H1 (cell line): Measurements from ENCODE around the gene NAPA. TPM values are rescaled to one million over a fixed set of nuclear protein-coding genes. Genes with fewer than 3 reads are reported as not detected.
A peak's percentile ranks its signal among the peaks of the same experiment; 100 is the strongest.

ENCODE experiments used
- CTCF ChIA-PET: fragments of 300-600 bp; sonication (Branson Sonifier 250); formaldehyde crosslinking; loops from one replicate; lab custom pipeline; 2021; ENCODE audit not compliant: partially characterized antibody; lab: Charles Lee
- POLR2A ChIA-PET: fragments of 300-600 bp; sonication (Branson Sonifier 250); formaldehyde crosslinking; loops from one replicate; lab custom pipeline; 2021; ENCODE audit warnings: inconsistent platforms; ENCODE audit not compliant: partially characterized antibody; lab: Charles Lee
- DNase-seq, 2 experiments: peaks; one replicate each; pipeline versions ENCODE4 v3.0.0 to v3.0.0-alpha.2; 2010 to 2022; ENCODE audit warnings: low spot score in 2 of 2, low read depth in 1 of 2, mixed read lengths in 1 of 2
- FAIRE-seq: peaks from 2 replicates; lab custom pipeline; 2011; peaks lifted over from hg19 to GRCh38; lab: Jason Lieb, UNC
- H2AFZ ChIP-seq: 2 replicates; pipeline ENCODE4 v1.8.1; 2012; ENCODE audit warnings: low read length, inconsistent platforms
- H2AK5ac ChIP-seq: 2 replicates; pipeline ENCODE4 v1.6.1; 2013; ENCODE audit warnings: low read depth, low read length
- H2BK120ac ChIP-seq: replicated peaks from 2 replicates; pipeline ENCODE3; 2013; ENCODE audit warnings: low read depth, low read length, inconsistent platforms
- H2BK12ac ChIP-seq: 2 replicates; pipeline ENCODE4 v1.6.1; 2013; ENCODE audit warnings: low read depth, low read length
- H2BK15ac ChIP-seq: 2 replicates; pipeline ENCODE4 v1.6.1; 2013; ENCODE audit warnings: low read length
- H2BK20ac ChIP-seq: 2 replicates; pipeline ENCODE4 v1.6.1; 2013; ENCODE audit warnings: low read length
- H2BK5ac ChIP-seq: 2 replicates; pipeline ENCODE4 v1.6.1; 2013; ENCODE audit warnings: low read depth, low read length
- H3K14ac ChIP-seq: 2 replicates; pipeline ENCODE4 v1.6.1; 2013; ENCODE audit warnings: inconsistent platforms; ENCODE audit not compliant: insufficient read length
- H3K18ac ChIP-seq: 2 replicates; pipeline ENCODE4 v1.6.1; 2013; ENCODE audit warnings: low read length; ENCODE audit errors: extremely low read depth
- H3K23ac ChIP-seq: 2 replicates; pipeline ENCODE4 v1.6.1; 2013; ENCODE audit warnings: inconsistent platforms; ENCODE audit not compliant: insufficient read length
- H3K23me2 ChIP-seq: 2 replicates; pipeline ENCODE4 v1.6.1; 2013; ENCODE audit warnings: low read depth, low read length
- H3K27ac ChIP-seq: 2 replicates; pipeline ENCODE4 v1.6.1; 2011; ENCODE audit warnings: low read depth, low read length, inconsistent platforms
- H3K27me3 ChIP-seq, 4 experiments: replicated peaks in 1 of 4; 1 replicate in 1 of 4; 2 replicates in 3 of 4; pipeline versions ENCODE4 v1.6.1 to v1.8.1; 2011 to 2013; ENCODE audit warnings: low read length in 3 of 4, mild to moderate bottlenecking in 3 of 4, inconsistent platforms in 2 of 4, mixed read lengths in 2 of 4, moderate library complexity in 1 of 4; ENCODE audit not compliant: control insufficient read depth in 3 of 4, insufficient read depth in 3 of 4; ENCODE audit errors: extremely low read depth in 1 of 4
- H3K36me3 ChIP-seq, 4 experiments: 2 replicates each; pipeline versions ENCODE4 v1.6.1 to v1.8.1; 2011 to 2013; ENCODE audit warnings: mild to moderate bottlenecking in 4 of 4, low read length in 3 of 4, moderate library complexity in 2 of 4, control low read depth in 1 of 4, inconsistent platforms in 1 of 4; ENCODE audit not compliant: insufficient read depth in 4 of 4, control insufficient read depth in 2 of 4
- H3K4ac ChIP-seq: replicated peaks from 2 replicates; pipeline ENCODE3; 2013; ENCODE audit warnings: low read length, low read depth, mixed read lengths, inconsistent platforms; ENCODE audit not compliant: insufficient read length
- H3K4me1 ChIP-seq, 4 experiments: replicated peaks in 1 of 4; 1 replicate in 1 of 4; 2 replicates in 3 of 4; pipeline versions ENCODE4 v1.6.1 to v1.8.1; 2011 to 2013; ENCODE audit warnings: low read length in 3 of 4, inconsistent platforms in 2 of 4, mixed read lengths in 1 of 4; ENCODE audit not compliant: insufficient read depth in 4 of 4, control insufficient read depth in 3 of 4
- H3K4me2 ChIP-seq, 2 experiments: 2 replicates each; pipeline versions ENCODE4 v1.6.1 to v1.8.1; 2011 to 2013; ENCODE audit warnings: low read depth in 2 of 2, low read length in 2 of 2, control low read depth in 1 of 2, inconsistent platforms in 1 of 2, mild to moderate bottlenecking in 1 of 2; ENCODE audit not compliant: insufficient read depth in 1 of 2
- H3K4me3 ChIP-seq, 4 experiments: fragments of 200-600, 300-600 bp in 1 of 4; sonication (generic), shearing (Covaris generic), sonication (Bioruptor Twin) in 1 of 4; 2 replicates each; pipeline versions ENCODE4 v1.5.1 to v1.8.1; 2011 to 2016; ENCODE audit warnings: low read length in 4 of 4, low read depth in 3 of 4, control low read depth in 2 of 4, inconsistent platforms in 2 of 4, mild to moderate bottlenecking in 2 of 4, mixed read lengths in 1 of 4, moderate library complexity in 1 of 4; ENCODE audit not compliant: insufficient read depth in 2 of 4; ENCODE audit errors: extremely low read depth in 1 of 4
- H3K56ac ChIP-seq: replicated peaks from 2 replicates; pipeline ENCODE3; 2013; ENCODE audit warnings: low read depth, mild to moderate bottlenecking, mixed read lengths, low read length, inconsistent platforms; ENCODE audit not compliant: insufficient read length
- H3K79me1 ChIP-seq: 2 replicates; pipeline ENCODE4 v1.6.1; 2013; ENCODE audit warnings: low read depth, low read length, control low read depth
- H3K79me2 ChIP-seq, 2 experiments: 2 replicates each; pipeline versions ENCODE4 v1.6.1 to v1.8.1; 2012 to 2013; ENCODE audit warnings: low read length in 2 of 2, mild to moderate bottlenecking in 2 of 2, inconsistent platforms in 1 of 2; ENCODE audit not compliant: insufficient read depth in 2 of 2, control insufficient read depth in 1 of 2
- H3K9ac ChIP-seq, 4 experiments: replicated peaks in 1 of 4; 1 replicate in 1 of 4; 2 replicates in 3 of 4; pipeline versions ENCODE4 v1.6.1 to v1.8.1; 2011 to 2013; ENCODE audit warnings: low read depth in 3 of 4, low read length in 3 of 4, control low read depth in 2 of 4, mild to moderate bottlenecking in 2 of 4, moderate library complexity in 2 of 4, inconsistent platforms in 1 of 4; ENCODE audit errors: extremely low read depth in 1 of 4
- H3K9me3 ChIP-seq, 2 experiments: 2 replicates each; pipeline versions ENCODE4 v1.6.1 to v1.8.1; 2012 to 2013; ENCODE audit warnings: mild to moderate bottlenecking in 2 of 2, moderate library complexity in 2 of 2, control low read depth in 1 of 2, inconsistent platforms in 1 of 2, low read depth in 1 of 2, low read length in 1 of 2, mixed read lengths in 1 of 2; ENCODE audit not compliant: insufficient read depth in 2 of 2
- H4K20me1 ChIP-seq, 2 experiments: replicated peaks in 1 of 2; 2 replicates each; pipeline versions ENCODE3 to v1.8.1; 2011 to 2013; ENCODE audit warnings: inconsistent platforms in 2 of 2, low read length in 2 of 2, mild to moderate bottlenecking in 1 of 2; ENCODE audit not compliant: insufficient read depth in 2 of 2, control insufficient read depth in 1 of 2
- H4K5ac ChIP-seq: 2 replicates; pipeline ENCODE4 v1.6.1; 2013; ENCODE audit warnings: low read length, low read depth, mixed read lengths, inconsistent platforms; ENCODE audit not compliant: insufficient read length
- H4K8ac ChIP-seq: 2 replicates; pipeline ENCODE4 v1.8.0; 2013; ENCODE audit warnings: mild to moderate bottlenecking, moderate library complexity, low read length, inconsistent platforms; ENCODE audit not compliant: insufficient read depth; ENCODE audit errors: extremely low read depth
- H4K91ac ChIP-seq: replicated peaks from 2 replicates; pipeline ENCODE3; 2013; ENCODE audit warnings: low read length, mixed read lengths, inconsistent platforms; ENCODE audit not compliant: insufficient read length
- KDM1A ChIP-seq: fragments of 200-600, 300-600 bp; sonication (generic); IDR thresholded peaks from 2 replicates; pipeline ENCODE4 v1.7.1; 2016; ENCODE audit warnings: mild to moderate bottlenecking, low read length, borderline replicate concordance
- WGBS, 2 experiments: shearing (Covaris generic) in 1 of 2; methylation state at CpG; one replicate each; pipeline versions ENCODE4 v1.1.6 to v1.1.7; 2013 to 2015; ENCODE audit warnings: low lambda C conversion rate in 2 of 2, mixed read lengths in 2 of 2, inconsistent platforms in 1 of 2, low coverage in 1 of 2, missing lambda C conversion rate in 1 of 2; ENCODE audit not compliant: insufficient replicate concordance in 2 of 2, insufficient coverage in 1 of 2, insufficient read length in 1 of 2; ENCODE audit errors: extremely low coverage in 1 of 2, missing lambda C conversion rate in 1 of 2; 5-methylcytosine and 5-hydroxymethylcytosine counted together
- polyA plus RNA-seq, 7 experiments: library from polyadenylated mRNA; depleted of rRNA in 3 of 7; stranded (reverse) in 5 of 7; unstranded in 2 of 7; fragments of >200 nt in 5 of 7; fragments of 200-250 nt in 2 of 7; gene quantifications; 1 replicate in 5 of 7; 2 replicates in 1 of 7; 4 replicates in 1 of 7; pipeline versions ENCODE4 v1.2.1 to v1.2.3, GENCODE V29; 2011 to 2013; ENCODE audit warnings: missing spikeins in 2 of 7, mixed read lengths in 2 of 7
- total RNA-seq: library from RNA; stranded (reverse); fragmentation: NEBNext Ultra II Directional; extraction: Animal tissue kit (Norgen Biotek cat#: 25700); gene quantifications from 2 replicates; pipeline ENCODE4 v1.2.1, GENCODE V29; 2021
- TF ChIP-seq, protein P1 (sequence below): IDR thresholded peaks from 2 replicates; pipeline ENCODE4 v1.6.1; 2012; ENCODE audit warnings: low read length, inconsistent platforms

Gene NAPA
- total and polyA plus RNA-seq, 2 of the 8 experiments (the other 6 are each of a cell fraction or from before 2014, with no cell fraction given): 58.5 to 78.2 TPM

DNA sequence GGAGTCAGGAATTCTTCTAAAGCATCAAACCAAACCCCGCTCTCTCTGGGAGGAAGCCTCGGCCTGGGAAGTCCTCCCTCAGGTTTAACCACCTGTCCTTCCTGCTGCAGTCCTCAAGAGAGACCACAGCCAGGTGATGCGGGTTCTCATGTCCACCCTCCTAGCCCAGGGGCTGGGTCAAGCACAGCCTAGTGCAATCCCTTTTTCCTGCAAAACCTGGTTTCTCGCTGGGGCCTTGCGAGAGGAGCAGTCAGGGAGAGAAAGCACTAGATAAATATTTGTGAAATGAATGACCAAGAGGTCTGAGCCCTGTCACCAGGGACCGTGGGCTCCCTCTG lies 45.5 kb downstream of the NAPA start:
- Histone ChIP-seq H2BK15ac (no peak overlapping the region), H3K27ac (no peak overlapping the region), H2AFZ (no peak overlapping the region), H2BK20ac (peak overlapping the region; percentile 61; the same call in 1 of the 2 replicates), H3K4me2 (peak overlapping the region; percentile 50 to 83; a peak in 3 of 4 replicates), H2BK12ac (no peak overlapping the region), H3K9me3 (no peaks in the 10 kb centered on the region), H4K8ac (no peak overlapping the region), H3K4me3 (no peak overlapping the region), H3K23me2 (peaks cover 7% of the 10 kb centered on the region; the same call in 1 of the 2 replicates), H3K79me1 (no peaks in the 10 kb centered on the region), H3K56ac (no peak overlapping the region), H3K27me3 (peaks cover 0 to 5% (median 3%) of the 10 kb centered on the region in 4 experiments; a peak in 3 of 7 replicates), H3K4ac (no peak overlapping the region), H3K23ac (no peak overlapping the region), H3K18ac (no peak overlapping the region; the same call in 1 of the 2 replicates), H4K91ac (no peak overlapping the region), H4K20me1 (no peaks in the 10 kb centered on the region), H2AK5ac (no peak overlapping the region; the same call in 1 of the 2 replicates), H3K14ac (no peak overlapping the region), H3K4me1 (peaks cover 4 to 33% (median 18%) of the 10 kb centered on the region in 4 experiments), H4K5ac (no peak overlapping the region), H2BK5ac (no peak overlapping the region; the same call in 1 of the 2 replicates), H3K36me3 (no peaks in the 10 kb centered on the region), H3K9ac (no peak overlapping the region), H2BK120ac (no peak overlapping the region), H3K79me2 (no peaks in the 10 kb centered on the region)
- FAIRE-seq (no peak), DNase-seq (no peak)
- TF ChIP-seq KDM1A: 0 out of 2 replicates have a peak, but pooled peaks have one; percentile 54
- TF ChIP-seq, protein P1, sequence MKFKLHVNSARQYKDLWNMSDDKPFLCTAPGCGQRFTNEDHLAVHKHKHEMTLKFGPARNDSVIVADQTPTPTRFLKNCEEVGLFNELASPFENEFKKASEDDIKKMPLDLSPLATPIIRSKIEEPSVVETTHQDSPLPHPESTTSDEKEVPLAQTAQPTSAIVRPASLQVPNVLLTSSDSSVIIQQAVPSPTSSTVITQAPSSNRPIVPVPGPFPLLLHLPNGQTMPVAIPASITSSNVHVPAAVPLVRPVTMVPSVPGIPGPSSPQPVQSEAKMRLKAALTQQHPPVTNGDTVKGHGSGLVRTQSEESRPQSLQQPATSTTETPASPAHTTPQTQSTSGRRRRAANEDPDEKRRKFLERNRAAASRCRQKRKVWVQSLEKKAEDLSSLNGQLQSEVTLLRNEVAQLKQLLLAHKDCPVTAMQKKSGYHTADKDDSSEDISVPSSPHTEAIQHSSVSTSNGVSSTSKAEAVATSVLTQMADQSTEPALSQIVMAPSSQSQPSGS: no peak
- 61% methylated on average over 6 of the region's 6 CpGs; no CpG with 5 or more reads in 1 of the 2 experiments for WGBS, 2 experiments
- ChIA-PET CTCF (interaction anchor here (1.2 to 2.0 kb wide), 2 partner anchors 32 to 221 kb away, joined by 3 to 6 read pairs; no protein-coding TSS in a partner anchor), POLR2A (interaction anchor here (0.6 to 5.2 kb wide), 5 partner anchors 14 to 319 kb away, joined by 3 to 29 read pairs (median 8); partner anchors contain the start of gene KPTN)
